Right atrium auricular region (tissue), 2 donors: ENCODE measurements around the gene CFTR. TPM values are rescaled to one million over a fixed set of nuclear protein-coding genes. Genes with fewer than 3 reads are reported as not detected.

Experiments
- DNase-seq: peaks from one replicate; pipeline ENCODE4 v3.0.0-alpha.2; 2019; ENCODE audit warnings: low spot score
- H3K27ac ChIP-seq, 2 donors: fragments of 200-600 bp; sonication (generic); 1 replicate in 1 of 2; 2 replicates in 1 of 2; pipeline ENCODE4 v1.5.1; 2016 to 2019
- H3K27me3 ChIP-seq, 2 donors: fragments of 200-600 bp; sonication (generic); one replicate each; pipeline versions ENCODE4 v1.5.1 to v1.6.0; 2017 to 2019
- H3K36me3 ChIP-seq: fragments of 200-600 bp; sonication (generic); one replicate; pipeline ENCODE4 v1.5.1; 2016
- H3K4me1 ChIP-seq, 2 donors: fragments of 200-600 bp; sonication (generic); one replicate each; pipeline versions ENCODE4 v1.5.1 to v1.6.0; 2017 to 2019
- H3K4me3 ChIP-seq, 2 donors: fragments of 200-600 bp; sonication (generic); 1 replicate in 1 of 2; 2 replicates in 1 of 2; pipeline ENCODE4 v1.5.1; 2017 to 2019; ENCODE audit warnings: mild to moderate bottlenecking in 1 of 2, moderate library complexity in 1 of 2
- H3K9me3 ChIP-seq, 2 donors: fragments of 200-600 bp; sonication (generic); one replicate each; pipeline ENCODE4 v1.5.1; 2019
- total RNA-seq, 2 donors: library from RNA; depleted of rRNA; stranded (reverse); fragments of >200 nt; gene quantifications; one replicate each; pipeline ENCODE4 v1.1.0, GENCODE V29; 2016
- TF ChIP-seq, protein P1 (sequence below), 2 donors: fragments of 200-600 bp; sonication (generic); IDR thresholded peaks; one replicate each; pipeline ENCODE4 v1.5.1; 2019; ENCODE audit warnings: antibody characterized with exemption in 2 of 2

Gene CFTR
- total RNA-seq, 2 donors from 2014 or later: 0.67 to 1.3 TPM

DNA sequence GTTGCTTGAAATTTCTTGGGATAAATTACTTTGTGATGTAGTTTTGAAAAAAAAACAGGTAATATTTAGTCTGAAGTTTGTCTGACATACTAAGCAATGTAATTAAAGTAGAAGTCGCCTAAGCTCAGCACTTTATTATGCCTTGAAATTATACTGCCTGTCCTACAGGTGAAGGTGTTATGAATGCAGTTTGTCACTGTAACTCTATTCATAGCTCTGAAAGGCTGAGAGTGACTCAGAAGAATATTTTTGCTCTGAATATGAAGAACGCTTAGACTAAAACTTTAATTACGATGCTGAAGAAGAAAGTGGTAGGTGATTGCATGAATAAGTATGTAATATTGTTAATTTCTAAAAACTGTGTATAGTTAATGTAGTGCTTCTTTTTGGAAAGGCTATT lies 9.2 kb downstream of the CFTR start:
- no peaks in the 10 kb centered on the region for H3K4me1 ChIP-seq
- TF ChIP-seq, protein P1, sequence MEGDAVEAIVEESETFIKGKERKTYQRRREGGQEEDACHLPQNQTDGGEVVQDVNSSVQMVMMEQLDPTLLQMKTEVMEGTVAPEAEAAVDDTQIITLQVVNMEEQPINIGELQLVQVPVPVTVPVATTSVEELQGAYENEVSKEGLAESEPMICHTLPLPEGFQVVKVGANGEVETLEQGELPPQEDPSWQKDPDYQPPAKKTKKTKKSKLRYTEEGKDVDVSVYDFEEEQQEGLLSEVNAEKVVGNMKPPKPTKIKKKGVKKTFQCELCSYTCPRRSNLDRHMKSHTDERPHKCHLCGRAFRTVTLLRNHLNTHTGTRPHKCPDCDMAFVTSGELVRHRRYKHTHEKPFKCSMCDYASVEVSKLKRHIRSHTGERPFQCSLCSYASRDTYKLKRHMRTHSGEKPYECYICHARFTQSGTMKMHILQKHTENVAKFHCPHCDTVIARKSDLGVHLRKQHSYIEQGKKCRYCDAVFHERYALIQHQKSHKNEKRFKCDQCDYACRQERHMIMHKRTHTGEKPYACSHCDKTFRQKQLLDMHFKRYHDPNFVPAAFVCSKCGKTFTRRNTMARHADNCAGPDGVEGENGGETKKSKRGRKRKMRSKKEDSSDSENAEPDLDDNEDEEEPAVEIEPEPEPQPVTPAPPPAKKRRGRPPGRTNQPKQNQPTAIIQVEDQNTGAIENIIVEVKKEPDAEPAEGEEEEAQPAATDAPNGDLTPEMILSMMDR (IDR thresholded peaks at IDR 0.05): no peak
- H3K27ac ChIP-seq: no peak overlapping the region
- no peaks in the 10 kb centered on the region for H3K36me3 ChIP-seq
- H3K27me3 ChIP-seq: no peaks in the 10 kb centered on the region
- no peak for DNase-seq
- H3K4me3 ChIP-seq: no peak overlapping the region
- no peaks in the 10 kb centered on the region for H3K9me3 ChIP-seq

DNA sequence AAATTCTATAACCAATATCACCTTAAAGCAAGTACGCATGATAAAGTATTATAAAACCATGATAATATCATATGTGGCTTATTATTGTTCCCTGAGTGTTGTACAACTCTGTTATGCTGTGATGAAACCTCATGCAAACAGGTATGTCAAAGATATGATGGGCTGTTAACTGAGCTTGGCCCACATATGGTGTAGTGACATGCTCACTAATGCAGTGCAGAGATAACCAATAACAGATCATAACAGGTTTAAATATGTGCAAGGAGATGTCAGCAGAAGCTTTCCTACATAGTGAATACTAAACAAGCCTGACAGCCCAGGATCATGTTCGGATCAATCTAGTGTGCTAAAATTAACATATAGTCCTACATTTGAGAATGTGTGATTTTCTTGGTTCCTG lies 9.6 kb downstream of the CFTR start:
- Histone ChIP-seq H3K9me3 (no peaks in the 10 kb centered on the region), H3K4me3 (no peak overlapping the region), H3K4me1 (no peaks in the 10 kb centered on the region), H3K36me3 (no peaks in the 10 kb centered on the region), H3K27me3 (no peaks in the 10 kb centered on the region), H3K27ac (no peak overlapping the region)
- TF ChIP-seq, protein P1 (IDR thresholded peaks at IDR 0.05): no peak
- DNase-seq: no peak

DNA sequence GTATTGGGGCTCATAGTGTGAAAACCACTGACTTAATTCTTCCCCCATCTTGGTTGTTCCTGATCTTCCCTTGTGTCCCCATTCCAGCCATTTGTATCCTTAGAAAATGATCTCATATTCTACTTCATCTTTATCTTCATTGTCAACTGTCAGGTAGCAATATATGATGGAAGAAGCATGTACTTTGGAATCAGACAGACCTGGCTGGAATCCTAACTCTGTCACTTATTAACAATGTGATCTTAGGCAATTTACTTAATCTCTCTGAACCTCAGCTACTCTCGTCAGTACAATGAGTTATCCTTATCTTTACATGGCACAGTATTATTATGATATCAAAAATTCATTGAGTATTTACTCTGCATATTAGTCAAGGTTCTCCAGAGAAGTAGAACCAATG lies 10.1 kb downstream of the CFTR start:
- no peak overlapping the region for H3K27ac ChIP-seq
- DNase-seq: no peak
- no peaks in the 10 kb centered on the region for H3K36me3 ChIP-seq
- H3K4me3 ChIP-seq: no peak overlapping the region
- H3K9me3 ChIP-seq: no peaks in the 10 kb centered on the region
- H3K4me1 ChIP-seq: no peaks in the 10 kb centered on the region
- H3K27me3 ChIP-seq: no peaks in the 10 kb centered on the region
- TF ChIP-seq, protein P1 (IDR thresholded peaks at IDR 0.05): no peak

DNA sequence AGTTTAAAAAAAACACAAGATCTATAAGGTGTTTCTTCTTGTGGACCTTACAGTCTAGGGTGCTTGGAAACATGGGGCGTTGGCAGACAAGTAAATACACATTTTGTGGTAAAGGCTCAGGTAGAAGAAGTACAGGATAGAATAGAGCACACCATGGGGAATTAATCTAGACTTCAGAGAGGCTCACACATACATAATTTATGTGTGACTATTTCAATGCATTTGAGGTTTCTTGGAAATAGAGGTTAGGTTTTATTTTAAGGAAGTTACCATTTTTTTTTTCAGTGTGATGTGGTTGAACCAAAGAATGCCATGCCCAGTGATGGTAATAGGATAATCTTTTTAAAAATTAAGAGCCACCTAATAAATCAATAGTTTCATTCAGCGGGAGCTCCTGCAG lies 12.8 kb downstream of the CFTR start:
- Histone ChIP-seq H3K27me3 (no peaks in the 10 kb centered on the region), H3K4me3 (no peak overlapping the region), H3K27ac (no peak overlapping the region), H3K36me3 (no peaks in the 10 kb centered on the region), H3K4me1 (no peaks in the 10 kb centered on the region), H3K9me3 (no peaks in the 10 kb centered on the region)
- TF ChIP-seq, protein P1 (IDR thresholded peaks at IDR 0.05): no peak
- DNase-seq: no peak

DNA sequence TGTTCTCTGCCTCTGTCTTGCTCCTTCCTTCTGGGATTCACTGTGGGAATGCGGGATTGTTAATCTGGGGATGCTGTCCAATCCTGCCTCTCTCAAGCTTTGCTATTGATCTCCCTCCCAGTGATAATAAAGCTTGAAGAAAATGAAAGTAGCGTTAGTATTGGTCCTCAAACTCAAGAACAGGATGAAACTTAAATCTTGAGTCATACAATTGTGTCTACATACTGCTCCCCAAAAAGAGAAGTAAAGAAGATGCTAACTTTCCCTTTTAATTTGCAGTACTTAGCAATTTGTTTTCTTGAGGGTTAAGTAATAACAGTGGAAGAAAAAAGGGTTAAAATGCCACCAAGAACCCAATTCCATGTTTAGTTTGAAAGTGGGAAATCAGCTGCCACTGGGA lies 13.6 kb downstream of the CFTR start:
- H3K4me1 ChIP-seq: no peaks in the 10 kb centered on the region
- no peaks in the 10 kb centered on the region for H3K36me3 ChIP-seq
- H3K4me3 ChIP-seq: no peak overlapping the region
- TF ChIP-seq, protein P1 (IDR thresholded peaks at IDR 0.05): no peak
- H3K9me3 ChIP-seq: no peaks in the 10 kb centered on the region
- no peak overlapping the region for H3K27ac ChIP-seq
- H3K27me3 ChIP-seq: no peaks in the 10 kb centered on the region
- no peak for DNase-seq

DNA sequence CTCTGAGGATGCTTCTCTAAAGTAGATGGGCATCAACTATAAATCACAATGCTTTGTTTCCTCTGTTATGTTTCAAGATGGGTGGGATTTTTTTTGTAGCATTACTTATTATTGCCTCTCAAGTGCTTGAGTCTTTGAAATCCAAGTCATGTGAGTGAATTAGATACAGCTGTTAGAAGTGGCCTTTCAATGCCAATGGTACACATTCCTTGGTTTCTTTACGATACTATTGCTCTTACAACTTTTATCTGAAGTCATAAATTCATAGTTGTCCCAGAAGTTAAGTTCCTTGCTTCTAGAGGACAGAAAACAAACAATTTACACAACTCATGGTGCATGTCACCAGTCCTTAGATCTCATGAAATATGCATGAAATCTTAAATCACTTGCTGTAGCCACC lies 15.5 kb downstream of the CFTR start:
- H3K27me3 ChIP-seq: no peaks in the 10 kb centered on the region
- TF ChIP-seq, protein P1 (IDR thresholded peaks at IDR 0.05): no peak
- no peaks in the 10 kb centered on the region for H3K36me3 ChIP-seq
- no peak overlapping the region for H3K27ac ChIP-seq
- no peaks in the 10 kb centered on the region for H3K4me1 ChIP-seq
- H3K4me3 ChIP-seq: no peak overlapping the region
- H3K9me3 ChIP-seq: no peaks in the 10 kb centered on the region
- no peak for DNase-seq
